Activated CD8-positive, alpha-beta T cell treated with anti-CD3 and anti-CD28 coated beads, Interleukin-2, amount 10 ng/mL, durations not matched to agents 7 days and 5 days (primary cell): ENCODE measurements around the gene CLSTN1. TPM values are rescaled to one million over a fixed set of nuclear protein-coding genes. Genes with fewer than 3 reads are reported as not detected.

Experiments used
- ATAC-seq: fragments of 150-1000 bp; cut with Tn5 transposase; one replicate; pipeline ENCODE4 v1.10.0; 2021; ENCODE audit warnings: moderate library complexity
- CTCF ChIA-PET: fragments of 350-600 bp; sonication (Branson Sonifier 250); formaldehyde crosslinking; loops from one replicate; lab custom pipeline; 2021; ENCODE audit warnings: antibody characterized with exemption; lab: Charles Lee
- POLR2A ChIA-PET: fragments of 350-600 bp; sonication (Branson Sonifier 250); formaldehyde crosslinking; loops from one replicate; lab custom pipeline; 2021; ENCODE audit warnings: antibody characterized with exemption; lab: Charles Lee
- DNase-seq: peaks from one replicate; pipeline ENCODE4 v3.0.0-alpha.2; 2020
- H3K27ac Mint-ChIP-seq: one replicate; pipeline ENCODE4 v1.8.0; 2021; ENCODE audit warnings: mild to moderate bottlenecking, mixed read lengths
- H3K27me3 Mint-ChIP-seq: one replicate; pipeline ENCODE4 v1.8.0; 2021; ENCODE audit warnings: low read depth, mixed read lengths
- H3K36me3 Mint-ChIP-seq: one replicate; pipeline ENCODE4 v1.8.0; 2021; ENCODE audit warnings: low read depth, mixed read lengths
- H3K4me1 Mint-ChIP-seq: one replicate; pipeline ENCODE4 v1.8.0; 2021; ENCODE audit warnings: low read depth, mixed read lengths
- H3K4me3 Mint-ChIP-seq: one replicate; pipeline ENCODE4 v1.8.0; 2021; ENCODE audit warnings: mild to moderate bottlenecking, mixed read lengths
- H3K9me3 Mint-ChIP-seq: one replicate; pipeline ENCODE4 v1.8.0; 2022; ENCODE audit warnings: mixed read lengths; ENCODE audit not compliant: insufficient read depth
- total RNA-seq, 2 experiments: library from RNA; stranded (reverse); gene quantifications; one replicate each; pipeline ENCODE4 v1.2.3, GENCODE V29; 2021

Gene CLSTN1
- total RNA-seq, 2 experiments from 2014 or later: 91.1 to 96.8 TPM

DNA sequence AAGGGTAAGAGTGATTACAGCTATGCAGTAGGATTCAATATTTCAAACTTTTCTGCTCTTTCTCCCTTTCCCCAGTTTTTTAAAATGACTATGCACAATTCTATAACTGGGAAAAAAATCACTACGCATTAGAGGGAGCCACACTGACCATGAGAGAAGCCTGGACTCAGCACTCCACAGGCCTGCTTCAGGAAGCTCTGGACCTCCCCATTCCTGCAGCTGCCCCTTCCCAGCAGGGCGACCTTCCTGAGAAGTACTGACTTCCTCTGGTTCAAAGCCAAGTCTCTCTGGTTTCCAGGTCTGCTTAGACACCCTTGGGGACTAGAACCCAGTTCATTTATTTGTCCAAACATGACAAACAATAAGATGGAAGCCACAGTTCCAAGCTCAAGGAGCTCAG is 42.0 kb upstream of the CLSTN1 start:
- ChIA-PET POLR2A (no interaction called here), CTCF (interaction anchor here (0.7 to 17.0 kb wide), 7 partner anchors 10 to 292 kb away, joined by 3 to 264 read pairs (median 4); no protein-coding TSS in a partner anchor)
- H3K4me3 Mint-ChIP-seq: no peak overlapping the region
- no peaks in the 10 kb centered on the region for H3K36me3 Mint-ChIP-seq
- peaks cover 13% of the 10 kb centered on the region for H3K4me1 Mint-ChIP-seq
- DNase-seq (no peak), ATAC-seq (no peak)
- H3K9me3 Mint-ChIP-seq: no peaks in the 10 kb centered on the region
- no peaks in the 10 kb centered on the region for H3K27me3 Mint-ChIP-seq
- peak overlapping the region; percentile 28 for H3K27ac Mint-ChIP-seq

GRCh38 chr1:9863371-9863770 is 39.6 kb upstream of the CLSTN1 start:
- POLR2A ChIA-PET: interaction anchor here (1.2 kb wide), 1 partner anchor 1606 kb away, joined by 3 read pairs; no protein-coding TSS in a partner anchor
- Mint-ChIP-seq H3K9me3 (no peaks in the 10 kb centered on the region), H3K27ac (no peak overlapping the region), H3K4me3 (no peak overlapping the region), H3K27me3 (no peaks in the 10 kb centered on the region), H3K4me1 (peaks cover 20% of the 10 kb centered on the region), H3K36me3 (peaks cover 3% of the 10 kb centered on the region)
- ATAC-seq (no peak), DNase-seq (no peak)
- CTCF ChIA-PET: interaction anchor here (1.0 to 17.0 kb wide), 3 partner anchors 10 to 237 kb away, joined by 3 to 264 read pairs (median 3); no protein-coding TSS in a partner anchor

DNA sequence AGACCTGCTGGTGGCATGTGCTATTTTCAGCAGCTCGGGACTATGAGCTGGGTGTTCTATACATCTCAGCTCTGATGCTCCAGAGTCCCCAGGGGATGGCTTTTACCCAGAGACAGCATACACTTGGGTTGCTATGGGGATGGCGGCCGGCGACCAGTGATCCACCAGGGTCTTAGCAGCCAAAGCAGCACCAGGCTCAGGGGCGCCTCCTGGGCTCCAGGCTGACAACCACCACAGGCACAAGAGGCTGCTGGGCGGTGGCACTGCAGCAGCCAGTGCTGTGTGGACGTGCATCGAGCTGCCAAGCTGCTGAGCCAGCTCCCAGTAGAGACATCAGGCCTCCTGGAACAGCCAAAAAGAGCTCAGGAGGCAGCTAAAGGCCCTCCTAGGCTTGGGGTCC is 37.6 kb upstream of the CLSTN1 start:
- peak; percentile 25 for ATAC-seq
- ChIA-PET POLR2A (interaction anchor here (1.1 kb wide), 1 partner anchor 235 kb away, joined by 3 read pairs; no protein-coding TSS in a partner anchor), CTCF (interaction anchor here (0.8 to 17.0 kb wide), 7 partner anchors 13 to 246 kb away, joined by 3 to 264 read pairs (median 3); no protein-coding TSS in a partner anchor)
- peaks cover 15% of the 10 kb centered on the region for H3K4me1 Mint-ChIP-seq
- H3K36me3 Mint-ChIP-seq: peaks cover 8% of the 10 kb centered on the region
- H3K9me3 Mint-ChIP-seq: no peaks in the 10 kb centered on the region
- no peaks in the 10 kb centered on the region for H3K27me3 Mint-ChIP-seq
- H3K4me3 Mint-ChIP-seq: no peak overlapping the region
- no peak overlapping the region for H3K27ac Mint-ChIP-seq
- DNase-seq: no peak

DNA sequence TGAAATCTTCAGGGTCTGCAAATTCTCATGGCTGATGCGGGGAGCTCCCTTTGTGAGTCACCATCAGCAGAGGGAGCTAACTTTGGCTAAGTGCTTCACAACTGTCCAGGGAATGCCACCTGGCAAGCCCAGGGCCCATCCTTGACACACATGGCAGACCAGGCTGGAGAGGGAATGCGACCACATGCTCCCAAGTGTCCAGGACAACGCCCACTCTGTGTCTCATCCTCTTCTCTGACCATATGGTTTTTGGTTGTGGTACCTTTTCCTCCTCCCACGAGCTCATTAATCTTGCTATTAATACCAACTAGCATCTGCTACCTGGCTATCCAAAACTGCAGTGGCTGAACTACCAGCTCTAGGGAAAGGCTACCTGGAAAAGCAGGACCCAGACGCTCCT is 37.1 kb upstream of the CLSTN1 start:
- Mint-ChIP-seq H3K27ac (no peak overlapping the region), H3K4me3 (no peak overlapping the region), H3K36me3 (peaks cover 8% of the 10 kb centered on the region), H3K9me3 (no peaks in the 10 kb centered on the region), H3K4me1 (peaks cover 15% of the 10 kb centered on the region), H3K27me3 (no peaks in the 10 kb centered on the region)
- CTCF ChIA-PET: interaction anchor here (0.8 to 17.0 kb wide), 6 partner anchors 61 to 245 kb away, joined by 3 to 264 read pairs (median 3); no protein-coding TSS in a partner anchor
- DNase-seq (no peak), ATAC-seq (no peak)
- POLR2A ChIA-PET: no interaction called here

DNA sequence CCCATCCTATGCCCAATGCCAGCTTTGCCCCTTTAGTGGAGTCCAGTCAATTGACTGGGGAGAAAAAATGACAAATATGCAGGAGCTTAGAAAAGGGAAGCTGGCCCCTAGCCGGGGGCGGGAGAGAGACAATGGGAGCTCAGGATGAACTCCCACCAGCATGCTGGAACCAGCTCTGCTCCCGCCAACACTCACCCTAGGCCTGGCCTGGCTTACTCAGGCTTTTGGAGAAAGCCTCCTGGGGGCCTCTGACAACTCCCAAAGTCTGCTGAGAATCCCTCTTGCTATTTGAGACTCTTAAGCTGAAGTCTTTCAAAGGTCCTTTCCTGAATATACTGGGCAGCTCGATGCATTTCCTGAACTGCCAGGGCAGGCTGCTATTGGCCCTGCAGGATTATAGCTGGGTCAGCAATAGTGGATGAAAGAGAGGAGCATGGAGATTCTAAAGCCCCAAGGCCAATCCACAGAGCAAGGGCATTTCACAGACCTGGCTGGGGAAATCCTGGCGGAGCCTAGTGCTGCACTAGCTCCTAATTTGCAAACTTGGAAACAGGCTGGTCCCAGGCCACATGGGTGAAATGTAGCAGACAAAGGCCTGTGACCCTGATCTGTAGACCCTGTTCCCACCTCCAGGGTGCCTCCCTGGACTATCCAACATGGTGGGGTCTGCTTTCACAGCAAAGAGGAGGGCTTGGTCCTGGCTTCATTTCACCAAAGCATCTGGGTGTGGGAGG is 35.7 kb upstream of the CLSTN1 start:
- no peak overlapping the region for H3K4me3 Mint-ChIP-seq
- H3K9me3 Mint-ChIP-seq: no peaks in the 10 kb centered on the region
- POLR2A ChIA-PET: no interaction called here
- peaks cover 15% of the 10 kb centered on the region for H3K4me1 Mint-ChIP-seq
- CTCF ChIA-PET: interaction anchor here (0.7 to 17.0 kb wide), 5 partner anchors 9 to 232 kb away, joined by 3 to 264 read pairs (median 4); no protein-coding TSS in a partner anchor
- peaks cover 11% of the 10 kb centered on the region for H3K36me3 Mint-ChIP-seq
- peak overlapping the region; percentile 53 for H3K27ac Mint-ChIP-seq
- H3K27me3 Mint-ChIP-seq: no peaks in the 10 kb centered on the region
- DNase-seq (no peak), ATAC-seq (no peak)

DNA sequence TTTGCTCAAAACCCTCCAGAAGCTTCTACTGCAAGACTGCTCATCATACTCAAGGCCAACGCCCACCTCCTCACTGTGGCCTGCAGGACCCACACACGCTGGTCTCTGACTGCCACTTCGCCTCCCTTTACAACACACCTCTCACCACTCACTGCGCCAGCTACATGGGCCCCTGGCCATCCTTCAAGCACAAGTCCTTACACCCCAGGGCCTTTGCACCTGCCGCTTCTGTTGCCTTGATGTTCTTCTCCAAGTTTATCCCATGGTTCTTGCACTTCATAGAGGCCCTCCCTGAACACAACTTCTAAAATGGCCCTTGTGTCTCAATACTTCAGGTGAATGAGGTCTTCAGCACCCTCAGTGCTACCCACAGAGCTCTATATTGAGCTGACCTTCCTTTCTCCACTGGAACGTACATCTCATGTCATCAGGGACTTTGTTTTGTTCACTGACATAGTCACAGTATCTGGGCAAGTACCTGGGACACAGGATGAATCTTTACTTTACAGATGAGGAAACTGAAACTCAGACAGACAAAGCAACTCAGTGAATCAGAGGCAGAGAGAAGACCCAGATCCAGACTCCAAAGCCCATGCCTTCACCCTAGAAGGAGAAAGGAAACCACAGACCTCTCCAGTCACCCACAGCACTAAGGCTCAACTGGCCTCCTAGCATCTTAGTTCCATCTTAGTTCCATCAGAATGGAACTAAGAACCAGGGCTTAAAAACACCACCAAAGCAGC is 34.7 kb upstream of the CLSTN1 start:
- Mint-ChIP-seq H3K36me3 (peaks cover 17% of the 10 kb centered on the region), H3K27ac (peak overlapping the region; percentile 53), H3K27me3 (no peaks in the 10 kb centered on the region), H3K4me1 (peaks cover 15% of the 10 kb centered on the region), H3K9me3 (peaks cover 9% of the 10 kb centered on the region), H3K4me3 (no peak overlapping the region)
- POLR2A ChIA-PET: no interaction called here
- CTCF ChIA-PET: interaction anchor here (17.0 kb wide), 1 partner anchor 73 kb away, joined by 264 read pairs; no protein-coding TSS in a partner anchor
- no peak for ATAC-seq
- DNase-seq: no peak

- Mint-ChIP-seq H3K36me3 (peaks cover 20% of the 10 kb centered on the region), H3K4me3 (no peak overlapping the region), H3K4me1 (peaks cover 22% of the 10 kb centered on the region), H3K9me3 (peaks cover 9% of the 10 kb centered on the region), H3K27me3 (no peaks in the 10 kb centered on the region), H3K27ac (no peak overlapping the region)
- no peak for DNase-seq
- POLR2A ChIA-PET: no interaction called here
- no peak for ATAC-seq
- CTCF ChIA-PET: no interaction called here
These were observed 31.4 kb upstream of the CLSTN1 start for GRCh38 chr1:9855186-9855585.

GRCh38 chr1:9853249-9853595 is 29.5 kb upstream of the CLSTN1 start:
- ChIA-PET POLR2A (no interaction called here), CTCF (interaction anchor here (0.8 to 1.6 kb wide), 5 partner anchors 10 to 97 kb away, joined by 3 to 5 read pairs (median 3); partner anchors contain the start of genes LZIC and NMNAT1)
- H3K27ac Mint-ChIP-seq: no peak overlapping the region
- DNase-seq (no peak), ATAC-seq (no peak)
- H3K27me3 Mint-ChIP-seq: no peaks in the 10 kb centered on the region
- peaks cover 15% of the 10 kb centered on the region for H3K4me1 Mint-ChIP-seq
- H3K9me3 Mint-ChIP-seq: peaks cover 9% of the 10 kb centered on the region
- H3K4me3 Mint-ChIP-seq: no peak overlapping the region
- peaks cover 16% of the 10 kb centered on the region for H3K36me3 Mint-ChIP-seq

DNA sequence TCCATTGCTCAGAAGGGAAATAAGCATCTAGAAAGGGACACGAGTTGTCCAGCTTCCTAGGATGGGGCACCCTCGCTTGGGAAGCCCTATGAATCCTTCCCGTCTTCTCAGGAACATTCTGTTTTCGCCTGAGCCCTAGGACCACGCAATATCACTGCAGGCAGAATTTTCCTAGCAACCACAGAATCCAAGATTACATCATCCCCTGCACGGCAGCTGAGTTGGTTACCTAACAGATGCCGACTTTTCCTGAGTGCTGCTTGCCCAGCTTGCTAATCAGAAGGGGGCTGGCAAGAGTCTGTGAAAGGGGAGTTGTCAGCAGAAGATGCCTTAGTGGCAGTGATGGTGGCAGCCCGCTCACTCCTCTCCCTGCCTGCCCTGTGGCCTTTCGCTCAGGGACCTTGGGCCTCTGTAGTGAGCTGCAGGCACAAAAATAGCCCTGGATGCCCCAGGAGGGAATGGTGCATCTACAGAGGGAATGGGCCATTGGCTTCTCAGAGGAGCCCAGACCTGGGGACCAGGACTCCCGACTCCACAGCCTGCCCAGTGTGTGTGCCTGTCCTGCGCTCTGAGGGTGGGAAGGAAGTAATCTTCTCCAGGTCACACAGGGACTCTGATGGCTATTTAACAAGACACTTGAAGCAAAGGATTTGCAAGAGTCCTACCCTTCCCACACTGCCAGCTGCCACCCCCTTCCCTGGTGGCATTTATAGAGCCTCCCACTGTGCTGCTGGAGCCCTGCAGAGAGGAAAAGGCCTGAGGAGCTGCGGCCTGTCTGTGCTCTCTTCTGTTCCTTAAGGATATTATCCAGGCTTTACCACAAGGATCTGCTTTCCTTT is 28.9 kb upstream of the CLSTN1 start:
- Mint-ChIP-seq H3K4me1 (peaks cover 12% of the 10 kb centered on the region), H3K27ac (no peak overlapping the region), H3K9me3 (peaks cover 9% of the 10 kb centered on the region), H3K27me3 (no peaks in the 10 kb centered on the region), H3K36me3 (peaks cover 12% of the 10 kb centered on the region), H3K4me3 (no peak overlapping the region)
- ATAC-seq (no peak), DNase-seq (no peak)
- ChIA-PET POLR2A (no interaction called here), CTCF (interaction anchor here (0.8 to 1.6 kb wide), 5 partner anchors 11 to 98 kb away, joined by 3 to 5 read pairs (median 3); partner anchors contain the start of genes LZIC and NMNAT1)

DNA sequence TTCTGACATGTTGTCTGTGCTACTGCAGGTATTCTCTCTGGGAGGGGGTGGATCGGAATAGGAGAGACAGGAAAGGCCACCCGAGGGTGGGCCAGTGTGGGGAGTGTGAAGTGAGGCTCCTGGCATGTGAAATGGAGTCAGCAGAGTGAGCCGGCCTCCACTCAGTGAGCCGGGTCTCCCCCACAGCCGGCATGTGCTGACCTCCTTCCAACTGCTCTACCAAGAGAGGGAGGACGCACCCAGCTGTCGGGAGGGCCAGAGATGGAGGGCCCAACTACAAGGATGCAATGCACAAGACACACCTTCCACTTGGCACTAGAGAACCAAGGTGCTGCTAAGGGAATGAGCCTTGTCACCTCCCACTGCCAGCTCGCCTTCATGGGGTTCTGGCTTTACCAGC is 28.2 kb upstream of the CLSTN1 start:
- Mint-ChIP-seq H3K27me3 (no peaks in the 10 kb centered on the region), H3K4me1 (peaks cover 12% of the 10 kb centered on the region), H3K9me3 (peaks cover 9% of the 10 kb centered on the region), H3K27ac (no peak overlapping the region), H3K36me3 (peaks cover 12% of the 10 kb centered on the region), H3K4me3 (no peak overlapping the region)
- DNase-seq (no peak), ATAC-seq (no peak)
- ChIA-PET CTCF (no interaction called here), POLR2A (no interaction called here)
